OCI-LY7 (cell line): ENCODE data around the gene ICAM5. TPM values are rescaled to one million over a fixed set of nuclear protein-coding genes. Genes with fewer than 3 reads are reported as not detected.

Experiments
- BruUV-seq: library from RNA; stranded (reverse); fragments of 400-500 nt; replicated peaks from 2 replicates; lab custom pipeline; 2021; lab: Mats Ljungman, UMichigan
- CTCF ChIA-PET: fragments of 300-600 bp; sonication (Branson Sonifier 250); formaldehyde crosslinking; loops from one replicate; lab custom pipeline; 2022; ENCODE audit warnings: antibody characterized with exemption; ENCODE audit not compliant: unreplicated experiment; lab: Charles Lee
- POLR2A ChIA-PET: fragments of 300-600 bp; sonication (Branson Sonifier 250); formaldehyde crosslinking; loops from one replicate; lab custom pipeline; 2022; ENCODE audit warnings: antibody characterized with exemption; lab: Charles Lee
- DNase-seq: peaks from one replicate; pipeline ENCODE4 v3.0.0-alpha.2; 2015; ENCODE audit warnings: low spot score
- H2AFZ ChIP-seq: fragments of 200-600 bp; sonication (generic), shearing (Covaris generic); 2 replicates; pipeline ENCODE4 v1.6.1; 2014; ENCODE audit warnings: mild to moderate bottlenecking, antibody characterized with exemption, low read length, moderate library complexity
- H3K27ac ChIP-seq: fragments of 200-600 bp; sonication (generic); 2 replicates; pipeline ENCODE4 v1.5.1; 2014; ENCODE audit warnings: mixed run types, low read depth, mild to moderate bottlenecking, moderate library complexity, low read length, inconsistent platforms; ENCODE audit not compliant: poor library complexity, severe bottlenecking
- H3K36me3 ChIP-seq: fragments of 200-600 bp; sonication (generic); 2 replicates; pipeline ENCODE4 v1.6.1; 2014; ENCODE audit warnings: mild to moderate bottlenecking, antibody characterized with exemption, low read length, moderate library complexity, mixed read lengths; ENCODE audit not compliant: insufficient read depth
- H3K4me1 ChIP-seq: fragments of 200-600 bp; sonication (generic); 2 replicates; pipeline ENCODE4 v1.5.1; 2014; ENCODE audit warnings: mild to moderate bottlenecking, low read length; ENCODE audit not compliant: insufficient read depth, poor library complexity, severe bottlenecking
- H3K4me2 ChIP-seq: fragments of 200-600 bp; sonication (generic); 2 replicates; pipeline ENCODE4 v1.6.1; 2014; ENCODE audit warnings: mild to moderate bottlenecking, low read length
- H3K4me3 ChIP-seq: fragments of 200-600 bp; sonication (generic); 2 replicates; pipeline ENCODE4 v1.5.1; 2014; ENCODE audit warnings: mild to moderate bottlenecking, low read depth, low read length; ENCODE audit not compliant: poor library complexity, severe bottlenecking
- H3K79me2 ChIP-seq: fragments of 200-600 bp; sonication (generic); 2 replicates; pipeline ENCODE4 v1.6.1; 2016; ENCODE audit warnings: low read depth, mild to moderate bottlenecking, low read length, moderate library complexity, mixed read lengths; ENCODE audit not compliant: insufficient read depth
- H3K9me2 ChIP-seq: fragments of 200-600 bp; sonication (generic); 2 replicates; pipeline ENCODE4 v1.6.1; 2016; ENCODE audit warnings: mild to moderate bottlenecking, low read length, mixed read lengths; ENCODE audit not compliant: insufficient read depth
- H3K9me3 ChIP-seq: fragments of 200-600 bp; sonication (generic); 2 replicates; pipeline ENCODE4 v1.6.1; 2014; ENCODE audit warnings: mild to moderate bottlenecking, mixed run types, low read length, mixed read lengths
- H4K20me1 ChIP-seq: fragments of 200-600 bp; sonication (generic); 2 replicates; pipeline ENCODE4 v1.6.1; 2014; ENCODE audit warnings: mild to moderate bottlenecking, antibody characterized with exemption, low read length, moderate library complexity, mixed read lengths; ENCODE audit not compliant: insufficient read depth
- EZH2phosphoT487 ChIP-seq: fragments of 200-600 bp; sonication (generic); IDR thresholded peaks from 2 replicates; pipeline ENCODE4 v1.6.1; 2018; ENCODE audit warnings: low read depth, borderline replicate concordance, mild to moderate bottlenecking, mixed run types, antibody characterized with exemption, low read length, moderate library complexity, mixed read lengths
- intact Hi-C: fragments of 100-400 bp; cut with micrococcal nuclease; formaldehyde crosslinking; loops from one replicate; pipeline ENCODE4 v1.10.0; 2022; ENCODE audit not compliant: unreplicated experiment
- total RNA-seq, 2 experiments: library from RNA; depleted of rRNA in 1 of 2; stranded (reverse); fragments of >200 nt in 1 of 2; shearing (Covaris generic) in 1 of 2; gene quantifications; 2 replicates each; pipeline ENCODE4 v1.2.3, GENCODE V29; 2014 to 2022
- TF ChIP-seq, protein P1 (sequence below): fragments of 200-600 bp; sonication (generic); conservative IDR thresholded peaks from 2 replicates; pipeline ENCODE4 v1.5.1; 2014; ENCODE audit warnings: mild to moderate bottlenecking, antibody characterized with exemption, low read length, moderate library complexity, mixed read lengths

ICAM5 gene
- total RNA-seq, 2 experiments from 2014 or later: 6.4 to 10.8 TPM

DNA sequence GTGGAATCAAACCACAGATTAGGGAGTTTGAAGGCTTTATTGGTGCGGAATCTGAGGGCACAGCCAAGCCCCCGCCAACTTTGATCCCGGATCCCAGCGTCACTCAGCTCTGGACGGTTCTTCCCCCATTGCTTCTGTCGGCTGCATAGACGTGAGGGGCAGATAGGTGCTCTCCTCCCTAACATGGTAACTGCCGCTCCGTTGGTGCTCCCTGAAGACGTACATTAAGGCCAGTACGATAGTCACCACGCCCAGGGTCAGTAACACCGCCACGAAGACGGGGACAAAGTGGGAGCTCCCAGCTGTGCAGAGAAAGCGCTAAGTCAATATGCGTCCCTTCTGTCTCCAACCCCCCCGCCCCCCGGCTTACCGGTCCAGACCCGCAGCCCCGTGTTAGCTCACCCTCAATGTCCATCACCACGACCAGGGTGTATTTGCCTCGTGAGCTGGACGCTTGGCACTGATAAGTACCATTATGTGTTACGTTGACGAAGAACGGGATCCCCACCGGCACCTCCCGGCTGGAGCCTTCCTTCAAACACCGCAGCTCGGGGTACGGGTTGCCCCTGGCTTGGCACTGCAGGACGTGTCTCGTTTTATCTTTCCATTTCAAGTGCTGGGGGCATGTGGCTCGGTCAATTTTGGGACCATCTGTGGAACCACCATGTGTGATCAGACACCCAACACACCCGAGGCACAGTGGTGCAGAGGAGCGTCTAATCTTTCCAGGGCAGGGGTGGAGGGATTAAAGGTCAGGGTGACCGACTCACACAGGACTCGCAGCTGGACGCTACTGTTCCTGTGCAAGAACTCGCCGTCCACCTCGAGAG is 44.2 kb downstream of the ICAM5 start:
- TSS peak; percentile 82 for BruUV-seq
- Histone ChIP-seq H3K9me3 (no peaks in the 10 kb centered on the region), H3K27ac (peak overlapping the region; percentile 82), H3K4me1 (peaks cover 37% of the 10 kb centered on the region), H4K20me1 (peaks cover 12% of the 10 kb centered on the region), H3K4me2 (peak overlapping the region; percentile 76), H3K79me2 (peaks cover 30% of the 10 kb centered on the region), H2AFZ (no peak overlapping the region), H3K9me2 (no peaks in the 10 kb centered on the region), H3K36me3 (peaks cover 35% of the 10 kb centered on the region), H3K4me3 (peak overlapping the region; percentile 83)
- no peak for DNase-seq
- TF ChIP-seq, protein P1, sequence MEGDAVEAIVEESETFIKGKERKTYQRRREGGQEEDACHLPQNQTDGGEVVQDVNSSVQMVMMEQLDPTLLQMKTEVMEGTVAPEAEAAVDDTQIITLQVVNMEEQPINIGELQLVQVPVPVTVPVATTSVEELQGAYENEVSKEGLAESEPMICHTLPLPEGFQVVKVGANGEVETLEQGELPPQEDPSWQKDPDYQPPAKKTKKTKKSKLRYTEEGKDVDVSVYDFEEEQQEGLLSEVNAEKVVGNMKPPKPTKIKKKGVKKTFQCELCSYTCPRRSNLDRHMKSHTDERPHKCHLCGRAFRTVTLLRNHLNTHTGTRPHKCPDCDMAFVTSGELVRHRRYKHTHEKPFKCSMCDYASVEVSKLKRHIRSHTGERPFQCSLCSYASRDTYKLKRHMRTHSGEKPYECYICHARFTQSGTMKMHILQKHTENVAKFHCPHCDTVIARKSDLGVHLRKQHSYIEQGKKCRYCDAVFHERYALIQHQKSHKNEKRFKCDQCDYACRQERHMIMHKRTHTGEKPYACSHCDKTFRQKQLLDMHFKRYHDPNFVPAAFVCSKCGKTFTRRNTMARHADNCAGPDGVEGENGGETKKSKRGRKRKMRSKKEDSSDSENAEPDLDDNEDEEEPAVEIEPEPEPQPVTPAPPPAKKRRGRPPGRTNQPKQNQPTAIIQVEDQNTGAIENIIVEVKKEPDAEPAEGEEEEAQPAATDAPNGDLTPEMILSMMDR: no peak
- TF ChIP-seq EZH2phosphoT487: no peak
- ChIA-PET CTCF (interaction anchor here (0.5 to 1.1 kb wide), 5 partner anchors 15 to 435 kb away, joined by 3 to 11 read pairs (median 6); partner anchors contain the start of gene TYK2), POLR2A (interaction anchor here (0.5 to 1.6 kb wide), 11 partner anchors 8 to 138 kb away, joined by 3 to 7 read pairs (median 4); partner anchors contain the start of genes ICAM1 and TYK2)
- intact Hi-C loops: loop anchor here (2.0 to 10.0 kb wide), 3 partner anchors 47 to 231 kb away; partner anchors contain the start of genes CDKN2D, KRI1 and TYK2

DNA sequence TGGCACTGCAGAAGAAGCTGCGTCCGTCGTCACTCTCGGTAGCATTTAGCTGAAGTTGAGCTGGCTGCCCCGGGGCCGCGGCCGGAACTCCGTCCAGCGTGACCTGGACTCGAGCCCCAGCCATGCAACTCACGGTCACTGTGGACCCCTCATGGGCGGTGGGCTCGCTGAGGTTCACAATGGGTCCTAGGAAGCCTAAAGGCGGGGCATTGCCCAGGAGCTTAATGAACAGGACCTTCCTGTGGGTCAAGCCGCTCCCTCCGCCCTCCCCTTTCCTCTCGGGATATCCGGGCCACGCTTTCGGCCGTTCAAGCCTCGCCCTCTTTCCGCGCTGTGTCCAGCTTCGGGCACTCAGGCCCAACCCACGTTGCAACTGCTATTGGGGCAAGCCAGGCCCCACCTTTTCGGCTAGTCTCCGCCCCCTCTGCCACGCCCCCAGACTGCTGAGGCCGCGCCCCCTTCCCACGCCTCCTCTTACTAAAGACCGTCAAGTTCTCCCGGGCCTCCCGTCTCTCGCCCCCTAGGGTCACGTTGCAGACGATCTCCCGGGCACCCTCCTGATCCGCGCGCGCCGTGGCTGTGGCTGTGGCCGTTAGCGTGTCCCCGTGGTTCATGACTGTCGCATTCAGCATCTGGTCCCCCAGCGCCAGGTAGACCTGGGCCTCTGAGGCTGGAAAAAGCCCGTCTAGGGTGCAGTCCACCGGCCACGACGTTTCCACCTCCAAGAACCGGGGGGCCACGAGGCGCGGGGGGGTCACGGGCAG is 45.0 kb downstream of the ICAM5 start:
- no peaks in the 10 kb centered on the region for H3K9me3 ChIP-seq
- peaks cover 12% of the 10 kb centered on the region for H4K20me1 ChIP-seq
- peaks cover 27% of the 10 kb centered on the region for H3K36me3 ChIP-seq
- ChIA-PET POLR2A (interaction anchor here (0.5 to 1.0 kb wide), 3 partner anchors 7 to 564 kb away, joined by 3 to 4 read pairs (median 3); no protein-coding TSS in a partner anchor), CTCF (interaction anchor here (0.5 kb wide), 1 partner anchor 434 kb away, joined by 3 read pairs; no protein-coding TSS in a partner anchor)
- TF ChIP-seq, protein P1: peak; percentile 50; the same call in 1 of the 2 replicates
- TF ChIP-seq EZH2phosphoT487: no peak
- DNase-seq: peak; percentile 83
- H3K4me2 ChIP-seq: peak overlapping the region; percentile 76
- no peak overlapping the region for H3K27ac ChIP-seq
- peak overlapping the region; percentile 83 for H3K4me3 ChIP-seq
- peaks cover 30% of the 10 kb centered on the region for H3K79me2 ChIP-seq
- H3K4me1 ChIP-seq: peaks cover 45% of the 10 kb centered on the region
- BruUV-seq: no TSS peak
- intact Hi-C loops: loop anchor here (10.0 kb wide), 1 partner anchor 230 kb away; the partner anchor contains the start of genes CDKN2D and KRI1
- no peak overlapping the region for H2AFZ ChIP-seq
- H3K9me2 ChIP-seq: no peaks in the 10 kb centered on the region
